Ureter (tissue), 1 donor: Measurements from ENCODE around the gene SECTM1. TPM values are rescaled to one million over a fixed set of nuclear protein-coding genes. Genes with fewer than 3 reads are reported as not detected.
A peak's percentile ranks its signal among the peaks of the same experiment; 100 is the strongest.

ENCODE experiments used
- DNase-seq: peaks from one replicate; pipeline ENCODE4 v3.0.0-alpha.2; 2020; ENCODE audit warnings: low spot score
- total RNA-seq: library from RNA; stranded (reverse); gene quantifications from one replicate; pipeline ENCODE4 v1.2.4, GENCODE V29; 2023
- donor health status: DM: yes; HTN: yes; CAD: no.

The SECTM1 gene
- total RNA-seq, 1 donor from 2014 or later = 12.6 TPM

DNA sequence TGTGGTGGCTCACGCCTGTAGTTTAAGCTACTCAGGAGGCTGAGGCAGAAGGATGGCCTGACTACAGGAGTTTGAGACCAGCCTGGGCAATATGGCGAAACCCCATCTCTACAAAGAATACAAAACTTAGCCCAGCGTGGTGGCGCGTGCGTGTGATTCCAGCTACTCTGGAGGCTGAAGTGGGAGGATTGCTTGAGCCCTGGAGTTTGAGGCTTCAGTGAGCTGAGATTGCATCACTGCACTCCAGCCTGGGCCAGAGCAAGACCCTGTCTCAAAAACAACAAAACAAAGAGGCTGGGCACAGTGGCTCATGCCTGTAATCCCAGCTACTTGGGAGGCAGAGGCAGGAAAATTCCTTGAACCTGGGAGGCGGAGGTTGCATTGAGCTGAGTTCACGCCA, 53.0 kb downstream of the SECTM1 start:
- no peak for DNase-seq

DNA sequence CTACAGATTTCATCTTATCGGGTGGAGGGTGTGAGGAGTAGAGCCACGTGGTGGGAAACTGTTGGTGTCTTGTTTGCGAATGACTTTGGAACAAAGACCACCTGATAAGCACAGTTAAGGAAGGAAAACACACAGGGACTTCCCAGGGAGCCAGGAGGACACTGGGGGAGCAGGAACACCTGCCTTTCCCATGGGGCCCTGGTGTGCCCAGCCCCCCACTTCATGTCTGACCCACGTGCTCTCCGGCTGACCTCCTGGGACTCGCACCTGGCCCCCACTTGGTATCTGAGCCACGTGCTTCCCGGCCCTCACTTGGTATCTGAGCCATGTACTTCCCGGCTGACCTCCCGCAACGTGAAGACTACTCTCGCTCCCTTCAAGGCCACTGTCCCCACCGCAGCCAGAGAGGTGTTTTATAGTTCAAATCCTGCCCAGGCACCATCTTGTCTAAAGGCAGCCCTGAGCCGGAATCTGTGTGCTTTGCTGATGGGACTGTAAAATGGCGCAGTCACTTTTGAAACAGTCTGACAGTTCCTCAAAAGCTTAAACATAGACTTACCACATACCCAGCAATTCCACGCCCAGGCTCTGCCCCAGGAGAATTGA, 54.7 kb downstream of the SECTM1 start:
- DNase-seq = no peak

DNA sequence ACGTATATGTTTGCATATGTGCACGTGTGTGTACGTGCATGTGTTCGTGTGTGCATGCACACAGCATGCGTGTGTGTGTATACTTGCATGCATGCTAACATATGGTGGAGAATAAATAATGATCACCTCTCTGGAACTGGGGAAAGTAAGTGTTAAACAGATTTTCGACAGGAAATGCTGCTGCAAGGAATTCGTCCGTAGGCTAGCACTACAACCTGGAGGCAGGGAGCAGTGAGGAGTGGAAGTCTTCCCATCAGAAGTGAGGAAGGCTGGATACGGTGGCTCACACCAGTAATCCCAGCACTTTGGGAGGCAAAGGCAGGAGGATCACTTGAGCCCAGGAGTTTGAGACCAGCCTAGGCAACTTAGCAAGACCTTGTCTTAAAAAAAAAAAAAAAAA, 55.3 kb downstream of the SECTM1 start:
- DNase-seq = no peak

DNA sequence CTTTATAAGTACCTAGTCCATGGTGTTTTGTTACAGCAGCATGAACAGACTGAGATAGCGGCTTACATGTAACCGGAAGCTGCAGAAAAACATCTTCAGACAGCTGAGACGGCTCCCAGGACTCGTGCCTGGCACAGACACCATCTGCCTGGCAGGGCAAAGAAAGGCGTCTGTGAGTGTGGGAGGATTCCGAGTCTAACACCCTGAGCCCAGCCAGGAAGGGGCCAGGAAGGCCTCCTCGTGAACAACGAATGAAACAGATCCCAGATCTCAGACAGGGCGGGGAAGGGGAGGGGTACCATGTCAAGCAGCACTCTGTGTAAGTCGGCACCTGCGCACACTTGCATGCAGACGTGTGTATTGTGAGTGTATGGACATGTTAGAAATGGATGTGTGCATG, 55.7 kb downstream of the SECTM1 start:
- DNase-seq = no peak

DNA sequence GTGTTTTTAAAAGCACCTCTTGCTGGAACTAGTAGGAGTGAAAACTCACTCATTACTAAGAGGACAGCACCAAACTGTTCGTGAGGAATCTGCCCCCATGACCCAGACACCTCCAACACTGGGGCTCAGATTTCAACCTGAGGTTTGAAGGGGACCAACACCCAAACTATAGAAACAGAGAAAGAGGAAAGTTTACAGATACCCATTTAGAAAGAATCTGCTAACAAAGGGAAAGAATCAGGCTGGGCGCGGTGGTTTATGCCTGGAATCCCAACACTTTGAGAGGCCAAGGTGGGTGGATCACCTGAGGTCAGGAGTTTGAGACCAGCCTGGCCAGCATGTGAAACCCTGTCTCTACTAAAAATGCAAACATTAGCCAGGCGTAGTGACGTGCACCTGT, 56.6 kb downstream of the SECTM1 start:
- no peak for DNase-seq

DNA sequence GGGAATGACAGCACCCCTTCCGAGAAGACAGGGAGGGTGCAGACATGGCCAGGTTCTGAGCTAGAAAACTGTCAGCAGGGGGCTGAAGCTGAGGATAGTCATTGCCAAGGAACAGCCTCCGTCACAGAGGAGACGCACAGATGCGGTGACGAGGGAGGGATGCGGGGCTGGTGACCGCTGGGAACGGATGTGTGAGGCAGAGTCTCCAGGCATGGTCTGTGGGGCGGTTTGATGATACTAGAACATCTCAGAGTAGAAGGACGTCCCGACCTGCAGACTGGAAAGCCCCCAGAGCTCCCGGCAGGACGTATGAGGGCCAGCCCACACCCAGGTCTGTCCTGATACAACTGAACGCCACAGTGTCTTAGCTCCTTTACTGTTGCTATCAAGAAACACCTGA, 58.2 kb downstream of the SECTM1 start:
- DNase-seq = no peak

DNA sequence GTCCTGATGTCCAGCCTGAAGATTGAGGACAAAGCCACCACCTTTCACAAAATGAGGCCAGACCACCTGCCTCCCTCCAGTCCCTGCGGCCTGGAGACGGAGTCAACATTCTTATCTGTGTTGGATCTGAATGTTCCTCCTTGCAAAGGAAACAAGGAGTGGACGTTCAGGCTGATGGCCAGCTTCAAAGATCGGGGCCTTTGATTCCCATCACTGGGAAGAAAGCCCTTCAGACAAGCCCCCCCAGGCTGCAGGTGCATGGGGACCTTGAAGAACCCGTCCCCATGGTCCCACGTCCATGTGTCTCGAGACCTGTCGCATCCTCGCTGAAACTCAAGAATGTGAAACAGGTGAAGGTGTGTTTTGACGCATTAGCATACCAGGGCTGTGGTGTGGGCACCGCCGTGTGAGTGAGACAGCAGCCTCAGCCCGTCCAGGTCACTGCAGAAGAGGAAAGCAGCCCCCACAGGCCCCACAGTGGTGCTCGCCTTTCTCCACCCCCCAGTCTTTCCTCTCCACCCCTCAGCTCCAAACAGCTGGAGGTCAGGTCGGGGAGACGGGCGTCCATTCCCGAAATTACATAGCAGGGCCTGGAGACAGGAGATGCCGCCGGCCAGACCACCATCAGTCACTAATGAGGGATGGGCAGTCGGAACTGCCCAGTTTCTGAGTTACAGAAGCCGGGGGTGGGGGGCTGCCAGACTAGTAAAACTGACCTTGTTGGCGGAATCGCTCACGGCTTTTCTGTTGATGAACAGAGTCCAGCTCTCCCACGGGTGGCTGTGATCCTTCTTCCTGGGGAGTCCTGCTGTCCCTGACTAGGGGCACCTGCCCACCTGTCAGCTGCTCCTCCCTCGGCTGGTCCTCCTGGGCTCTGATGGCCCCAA, 59.2 kb downstream of the SECTM1 start:
- no peak for DNase-seq

DNA sequence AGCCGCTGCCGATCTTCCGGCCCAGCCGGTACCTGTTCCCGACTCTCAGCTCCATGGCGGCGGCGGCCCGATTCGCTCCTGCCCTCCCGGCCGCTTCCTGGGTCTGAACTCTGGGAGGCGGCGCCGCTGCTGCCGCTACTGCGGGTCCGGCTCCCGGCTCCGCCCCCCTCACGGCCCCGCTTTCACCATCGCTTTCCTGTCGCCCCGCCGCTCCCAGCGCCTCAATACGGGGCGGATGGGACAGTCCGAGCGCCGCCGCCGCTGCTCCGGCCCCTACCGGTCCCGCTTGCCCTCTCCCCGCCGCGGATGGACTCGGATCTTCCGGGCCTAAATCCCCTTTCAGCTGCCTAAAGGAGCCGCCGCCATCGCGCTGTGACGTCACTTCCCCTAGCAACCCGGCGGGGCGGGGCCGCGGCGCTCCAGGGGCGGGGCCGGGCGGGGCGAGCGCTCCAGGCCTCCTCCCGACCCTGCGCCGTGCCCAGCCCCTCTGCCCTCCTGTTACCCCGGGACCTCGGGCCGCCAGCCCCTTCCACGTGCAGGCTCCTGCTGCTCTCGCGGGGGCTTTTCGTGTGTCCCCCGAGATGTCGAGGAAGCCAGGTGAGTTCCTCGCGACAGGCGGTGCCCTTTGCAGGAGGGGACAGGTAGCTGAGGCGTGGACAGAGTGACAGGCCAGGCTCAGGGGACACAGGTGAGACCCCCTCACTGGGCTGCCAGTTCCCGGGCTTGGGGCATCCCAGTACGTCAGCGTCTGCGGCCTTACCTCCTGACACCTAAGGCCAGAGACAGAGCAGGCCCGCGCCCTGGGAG, 60.0 kb downstream of the SECTM1 start, which contains the start of gene CSNK1D:
TSS of gene CSNK1D (minus strand) at position 374 of the 807 bp plus-strand sequence. CDS start at position 55, 319 bp downstream.
- DNase-seq = peak; percentile 93

DNA sequence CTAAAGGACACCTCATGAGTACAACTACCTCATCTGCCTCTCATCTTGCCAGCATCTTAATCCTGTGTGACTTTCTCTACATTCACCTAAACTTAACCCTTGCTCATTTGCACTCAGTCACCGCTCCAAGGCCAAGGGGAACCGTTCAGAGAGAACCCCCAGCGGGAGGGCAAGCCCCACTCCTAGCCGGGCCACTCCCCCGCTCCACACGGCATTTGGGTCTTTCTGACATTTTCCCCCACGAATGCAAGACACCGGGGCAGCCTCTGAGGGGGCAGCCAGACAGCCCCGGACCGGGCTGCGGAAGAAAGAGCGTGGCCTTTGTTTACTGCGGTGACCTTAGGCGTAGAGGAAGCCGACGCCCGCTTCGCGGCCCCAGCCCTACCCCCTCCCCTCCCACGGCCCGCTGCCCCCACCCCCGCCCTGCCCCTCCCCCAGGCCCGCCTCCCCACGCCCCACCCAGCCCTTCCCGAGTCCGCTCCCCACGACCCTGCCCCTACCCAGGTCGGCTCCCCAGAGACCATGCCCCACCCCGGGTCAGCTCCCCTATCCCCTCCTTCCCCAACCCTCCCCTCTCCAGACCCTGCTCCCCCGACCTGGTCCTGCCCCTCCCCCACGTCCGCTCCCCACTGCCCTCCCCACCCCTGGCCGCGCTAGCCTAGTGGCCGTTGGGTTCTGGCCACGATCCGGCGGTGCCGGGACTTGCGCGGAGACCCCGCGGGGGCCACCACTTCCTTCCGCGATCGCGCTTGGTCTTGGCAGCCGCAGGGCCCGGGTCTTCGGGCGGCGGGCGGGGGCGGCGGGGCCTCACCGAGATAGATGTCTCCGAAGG, 60.9 kb downstream of the SECTM1 start:
- no peak for DNase-seq

DNA sequence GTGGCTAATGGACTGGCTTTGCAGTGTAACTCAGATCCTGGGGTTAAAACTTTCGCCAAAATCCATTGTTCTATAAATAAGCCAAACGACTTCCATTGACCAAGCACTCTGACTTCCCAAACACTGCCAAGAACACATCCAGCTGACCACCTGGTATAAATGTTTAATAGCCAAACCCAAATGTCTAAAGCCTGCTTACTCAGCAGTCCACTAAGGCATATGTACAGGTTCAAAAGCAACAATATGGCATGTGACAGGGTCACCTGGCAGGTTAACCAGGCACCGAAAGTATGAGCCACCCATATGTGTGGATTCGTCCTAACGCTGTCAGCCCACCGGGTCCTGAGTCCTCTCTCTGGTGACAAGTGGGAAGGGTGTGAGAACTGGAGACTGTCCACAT, 62.2 kb downstream of the SECTM1 start:
- DNase-seq = no peak

Other genes with a start within 250 kb of the SECTM1 start
- gene FASN, start 235.5 kb downstream of the SECTM1 start, total RNA-seq = 165 TPM
- 108 TPM for gene CCDC57, start 120.9 kb downstream of the SECTM1 start, total RNA-seq
- gene SLC16A3, start 104.7 kb downstream of the SECTM1 start, total RNA-seq = 44.2 TPM
- gene CSNK1D, start 60.1 kb downstream of the SECTM1 start, total RNA-seq = 170 TPM
- 3.4 TPM for gene CD7, start 16.2 kb downstream of the SECTM1 start, total RNA-seq
- gene TEX19, start 25.5 kb upstream of the SECTM1 start, total RNA-seq = not detected
- not detected for gene UTS2R, start 38.0 kb upstream of the SECTM1 start, total RNA-seq
- gene HEXD, start 84.6 kb upstream of the SECTM1 start, total RNA-seq = 44.5 TPM
- 31.9 TPM for gene OGFOD3, start 84.8 kb upstream of the SECTM1 start, total RNA-seq
- 98.0 TPM for gene CYBC1, start 117.0 kb upstream of the SECTM1 start, total RNA-seq
- gene NARF, start 125.0 kb upstream of the SECTM1 start, total RNA-seq = 48.2 TPM
- 67.2 TPM for gene FOXK2, start 186.0 kb upstream of the SECTM1 start, total RNA-seq